Transverse colon (tissue), 4 donors: ENCODE measurements around the gene UBASH3A. TPM values are rescaled to one million over a fixed set of nuclear protein-coding genes. Genes with fewer than 3 reads are reported as not detected.

Source experiments
- DNase-seq: peaks from one replicate; pipeline ENCODE4 v3.0.0-alpha.2; 2019
- H3K27ac ChIP-seq, 4 donors: fragments of 200-600 bp; sonication (generic); 2 replicates each; pipeline ENCODE4 v1.5.1; 2016 to 2018; ENCODE audit warnings: inconsistent platforms in 4 of 4
- H3K27me3 ChIP-seq: fragments of 200-600 bp; sonication (generic); 2 replicates; pipeline ENCODE4 v1.5.1; 2017; ENCODE audit warnings: inconsistent platforms
- H3K36me3 ChIP-seq, 4 donors: fragments of 200-600 bp; sonication (generic); 2 replicates each; pipeline ENCODE4 v1.5.1; 2017 to 2019; ENCODE audit warnings: inconsistent platforms in 4 of 4
- H3K4me1 ChIP-seq, 4 donors: fragments of 200-600 bp; sonication (generic); 2 replicates each; pipeline ENCODE4 v1.5.1; 2017 to 2020; ENCODE audit warnings: inconsistent platforms in 4 of 4
- H3K4me3 ChIP-seq, 4 donors: fragments of 200-600 bp; sonication (generic); 1 replicate in 1 of 4; 2 replicates in 3 of 4; pipeline versions ENCODE4 v1.5.1 to v1.6.1; 2017 to 2019; ENCODE audit warnings: inconsistent platforms in 4 of 4
- H3K9me3 ChIP-seq, 2 donors: fragments of 200-600 bp; sonication (generic); 2 replicates each; pipeline ENCODE4 v1.5.1; 2017 to 2019; ENCODE audit warnings: inconsistent platforms in 2 of 2
- CTCF ChIP-seq, 5 experiments: fragments of 200-600 bp in 3 of 5; fragments of 450-650 bp in 2 of 5; sonication (generic) in 3 of 5; IDR thresholded peaks; 1 replicate in 2 of 5; 2 replicates in 3 of 5; pipeline ENCODE4 v1.5.1; 2016 to 2017; ENCODE audit warnings: antibody characterized with exemption in 5 of 5, inconsistent platforms in 3 of 5, mild to moderate bottlenecking in 2 of 5, moderate library complexity in 1 of 5
- EP300 ChIP-seq: sonication (generic); formaldehyde crosslinking; IDR thresholded peaks from one replicate; pipeline ENCODE4 v1.6.1; 2017; ENCODE audit warnings: antibody characterized with exemption, low read depth
- POLR2A ChIP-seq: fragments of 450-650 bp; IDR thresholded peaks from one replicate; pipeline ENCODE4 v1.6.1; 2016; ENCODE audit warnings: antibody characterized with exemption, mild to moderate bottlenecking, moderate library complexity
- POLR2AphosphoS5 ChIP-seq, 3 donors: sonication (generic); formaldehyde crosslinking; IDR thresholded peaks; one replicate each; pipeline ENCODE4 v1.6.1; 2016; ENCODE audit warnings: antibody characterized with exemption in 3 of 3
- WGBS, 2 donors: methylation state at CpG; one replicate each; pipeline ENCODE4 v1.1.5; 2018; ENCODE audit warnings: low coverage in 1 of 2; 5-methylcytosine and 5-hydroxymethylcytosine counted together
- in situ Hi-C, 4 donors: fragments of 200-750 bp; cut with MboI; loops; one replicate each; pipeline versions ENCODE4 v1.15.0 to v1.15.1; 2017; ENCODE audit warnings: low sequenced_read_pairs in 3 of 4, low pct_ligation_motif_present in 1 of 4, low pct_unique_long_range_greater_than_20kb in 1 of 4
- intact Hi-C: fragments of 100-400 bp; cut with DNase I; formaldehyde crosslinking; loops from one replicate; pipeline ENCODE4 v1.15.1; 2023; ENCODE audit warnings: low total_unique reads
- total RNA-seq, 4 donors: library from RNA; depleted of rRNA; stranded (reverse); fragments of >200 nt; gene quantifications; one replicate each; pipeline ENCODE4 v1.1.0, GENCODE V29; 2016

The UBASH3A gene
- total RNA-seq, 4 donors from 2014 or later: 0.37 to 3.0 (median 0.82) TPM; not detected in 1

- TF ChIP-seq POLR2AphosphoS5 (IDR thresholded peaks at IDR 0.05) (no peak), EP300 (no peak), POLR2A (no peak), CTCF (IDR thresholded peaks at IDR 0.05) (no peak)
- no peak overlapping the region for H3K27ac ChIP-seq
- H3K9me3 ChIP-seq: peaks cover 0 to 12% of the 10 kb centered on the region in 2 donors
- no peak for DNase-seq
- WGBS, 2 donors: 95 to 100% methylated on average over 3 to 12 of the region's 12 CpGs
- H3K36me3 ChIP-seq: no peaks in the 10 kb centered on the region
- intact Hi-C loops (no loop called here), in situ Hi-C loops (no loop called here)
- H3K4me3 ChIP-seq: no peak overlapping the region
- no peaks in the 10 kb centered on the region for H3K27me3 ChIP-seq
- no peaks in the 10 kb centered on the region for H3K4me1 ChIP-seq
These were observed 45.4 kb upstream of the UBASH3A start for GRCh38 chr21:42358261-42358660.

GRCh38 chr21:42358937-42359336, 44.8 kb upstream of the UBASH3A start:
- no peak overlapping the region for H3K27ac ChIP-seq
- H3K27me3 ChIP-seq: peaks cover under 1% of the 10 kb centered on the region
- 82 to 84% methylated on average over 6 to 13 of the region's 13 CpGs for WGBS, 2 donors
- H3K4me1 ChIP-seq: no peaks in the 10 kb centered on the region
- no peak for DNase-seq
- in situ Hi-C loops: no loop called here
- H3K36me3 ChIP-seq: no peaks in the 10 kb centered on the region
- no peak for TF ChIP-seq POLR2A
- TF ChIP-seq EP300: no peak
- TF ChIP-seq POLR2AphosphoS5 (IDR thresholded peaks at IDR 0.05): no peak
- no peak for TF ChIP-seq CTCF (IDR thresholded peaks at IDR 0.05)
- intact Hi-C loops: no loop called here
- peaks cover 0 to 12% of the 10 kb centered on the region in 2 donors for H3K9me3 ChIP-seq
- no peak overlapping the region for H3K4me3 ChIP-seq

- Histone ChIP-seq H3K4me1 (no peaks in the 10 kb centered on the region), H3K9me3 (peaks cover 0 to 7% of the 10 kb centered on the region in 2 donors), H3K36me3 (no peaks in the 10 kb centered on the region), H3K4me3 (no peak overlapping the region), H3K27me3 (peaks cover 9% of the 10 kb centered on the region), H3K27ac (no peak overlapping the region)
- in situ Hi-C loops (no loop called here), intact Hi-C loops (no loop called here)
- DNase-seq: no peak
- 71 to 85% methylated on average over 2 of the region's 2 CpGs for WGBS, 2 donors
- TF ChIP-seq CTCF (IDR thresholded peaks at IDR 0.05) (no peak), POLR2AphosphoS5 (IDR thresholded peaks at IDR 0.05) (no peak), EP300 (no peak), POLR2A (no peak)
These were observed 43.4 kb upstream of the UBASH3A start for GRCh38 chr21:42360317-42360716.

- DNase-seq: no peak
- intact Hi-C loops: no loop called here
- 50% methylated on average over 7 of the region's 7 CpGs; no CpG with 5 or more reads in 1 of the 2 donors for WGBS, 2 donors
These were observed 42.4 kb upstream of the UBASH3A start for GRCh38 chr21:42361286-42361685.

More at GRCh38 chr21:42361286-42361685, 42.4 kb upstream of the UBASH3A start:
- Histone ChIP-seq H3K27me3 (peaks cover 9% of the 10 kb centered on the region), H3K9me3 (no peaks in the 10 kb centered on the region), H3K4me3 (no peak overlapping the region), H3K4me1 (peaks cover 0 to 6% (median 2%) of the 10 kb centered on the region in 4 donors), H3K27ac (no peak overlapping the region), H3K36me3 (no peaks in the 10 kb centered on the region)
- in situ Hi-C loops: no loop called here
- TF ChIP-seq CTCF (IDR thresholded peaks at IDR 0.05) (no peak), EP300 (no peak), POLR2AphosphoS5 (IDR thresholded peaks at IDR 0.05) (no peak), POLR2A (no peak)
